ENCODE results near the gene UQCC2.

Gene UQCC2

DNA sequence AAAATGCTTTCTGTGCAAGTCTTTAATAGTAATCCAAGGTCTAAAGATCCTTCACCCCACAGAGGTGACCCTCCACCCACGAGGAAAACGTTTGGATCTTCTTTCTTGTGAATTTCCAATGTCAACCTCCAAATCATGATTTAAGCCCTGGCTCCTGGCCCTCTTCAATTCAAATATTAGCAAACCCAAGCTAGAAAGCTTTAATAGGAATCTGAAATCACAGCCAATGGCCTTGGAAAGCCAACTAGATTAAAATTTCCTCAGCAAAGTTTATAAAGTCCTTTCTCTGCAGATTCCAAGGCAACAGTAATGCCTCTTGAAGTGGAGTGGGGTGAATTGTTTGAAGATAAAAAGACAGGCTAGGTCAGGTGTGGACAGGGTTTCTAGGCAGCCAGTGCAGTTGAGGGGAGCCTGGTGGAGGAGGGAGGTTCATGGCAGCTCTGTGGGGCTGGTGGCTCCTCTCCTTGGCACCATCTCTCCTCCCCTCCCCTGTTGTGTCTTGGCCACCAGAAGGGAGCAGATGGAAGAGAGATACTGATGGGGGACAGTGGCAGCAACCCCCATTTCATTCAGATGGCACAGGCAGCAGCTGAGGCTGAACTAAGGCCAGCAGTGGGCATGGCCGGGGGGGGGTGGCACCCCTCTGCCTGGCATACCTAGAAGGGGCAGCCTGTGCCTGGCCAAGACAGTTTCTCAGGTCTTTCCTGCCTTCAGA is 12.0 kb upstream of the UQCC2 start:
- no peak overlapping the region for H3K4me3 Mint-ChIP-seq
- H3K27ac Mint-ChIP-seq, result peak overlapping the region; percentile 8
- no peaks in the 10 kb centered on the region for H3K36me3 Mint-ChIP-seq (ENCODE audit: low read depth)
- no peaks in the 10 kb centered on the region for H3K9me3 Mint-ChIP-seq
- peaks cover 10% of the 10 kb centered on the region for H3K27me3 Mint-ChIP-seq
- H3K4me1 Mint-ChIP-seq (ENCODE audit: low read depth), result peaks cover 20% of the 10 kb centered on the region

DNA sequence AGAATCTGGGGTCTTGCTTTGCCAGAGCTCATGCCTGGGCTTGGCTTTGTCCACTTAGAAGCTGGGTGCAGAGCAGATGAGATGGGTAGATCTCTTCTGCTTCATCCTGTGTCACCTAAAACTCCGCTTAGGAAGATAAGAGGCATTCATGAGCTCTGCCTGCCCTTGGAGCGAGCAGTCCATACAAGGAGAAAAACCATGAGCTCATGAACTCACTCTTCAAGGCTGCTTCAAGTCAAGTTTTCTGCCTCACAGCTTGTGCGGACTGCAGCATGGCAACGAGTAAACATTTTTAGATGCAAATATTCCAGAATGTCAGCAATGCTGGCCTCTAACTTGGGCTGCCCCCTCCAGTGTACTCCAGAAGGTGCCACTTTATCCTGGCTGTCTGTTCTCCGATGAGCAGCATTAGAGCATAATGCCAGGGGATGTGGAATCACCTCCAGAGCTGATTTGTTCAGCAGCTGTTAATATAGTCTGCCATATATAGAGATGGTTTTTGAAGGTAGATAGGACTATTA is 10.7 kb upstream of the UQCC2 start:
- H3K4me3 Mint-ChIP-seq, result no peak overlapping the region
- H3K4me1 Mint-ChIP-seq (ENCODE audit: low read depth), result peaks cover 20% of the 10 kb centered on the region
- no peak overlapping the region for H3K27ac Mint-ChIP-seq
- no peaks in the 10 kb centered on the region for H3K9me3 Mint-ChIP-seq
- H3K27me3 Mint-ChIP-seq, result peaks cover 10% of the 10 kb centered on the region
- no peaks in the 10 kb centered on the region for H3K36me3 Mint-ChIP-seq (ENCODE audit: low read depth)

- Mint-ChIP-seq H3K4me1 (ENCODE audit: low read depth) (peaks cover 20% of the 10 kb centered on the region), H3K27ac (no peak overlapping the region), H3K36me3 (ENCODE audit: low read depth) (no peaks in the 10 kb centered on the region), H3K9me3 (no peaks in the 10 kb centered on the region), H3K4me3 (no peak overlapping the region), H3K27me3 (peaks cover 10% of the 10 kb centered on the region)
These were observed 10.0 kb upstream of the UQCC2 start for GRCh38 chr6:33721508-33721907.

DNA sequence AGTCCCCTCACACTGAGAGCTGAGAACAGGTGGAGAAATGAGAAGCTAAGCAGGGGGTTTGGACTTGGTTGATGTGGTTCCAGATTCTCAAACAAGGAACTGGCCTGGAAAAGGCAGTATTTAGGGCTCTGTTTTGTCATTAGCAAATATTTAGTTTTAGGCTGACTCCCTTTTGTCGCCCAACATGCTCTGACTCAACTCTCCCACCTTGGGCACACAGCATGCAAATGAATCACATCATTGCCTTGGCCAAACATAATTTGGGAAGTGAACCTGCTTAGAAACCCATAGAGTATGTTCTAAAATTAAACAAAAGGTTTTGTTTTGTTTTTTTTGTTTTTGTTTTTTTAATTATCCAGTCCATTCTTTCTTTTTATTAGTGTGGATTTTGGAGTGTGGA is 9.5 kb upstream of the UQCC2 start:
- Mint-ChIP-seq H3K4me3 (no peak overlapping the region), H3K36me3 (ENCODE audit: low read depth) (no peaks in the 10 kb centered on the region), H3K9me3 (no peaks in the 10 kb centered on the region), H3K4me1 (ENCODE audit: low read depth) (peaks cover 20% of the 10 kb centered on the region), H3K27ac (no peak overlapping the region), H3K27me3 (peaks cover 10% of the 10 kb centered on the region)

DNA sequence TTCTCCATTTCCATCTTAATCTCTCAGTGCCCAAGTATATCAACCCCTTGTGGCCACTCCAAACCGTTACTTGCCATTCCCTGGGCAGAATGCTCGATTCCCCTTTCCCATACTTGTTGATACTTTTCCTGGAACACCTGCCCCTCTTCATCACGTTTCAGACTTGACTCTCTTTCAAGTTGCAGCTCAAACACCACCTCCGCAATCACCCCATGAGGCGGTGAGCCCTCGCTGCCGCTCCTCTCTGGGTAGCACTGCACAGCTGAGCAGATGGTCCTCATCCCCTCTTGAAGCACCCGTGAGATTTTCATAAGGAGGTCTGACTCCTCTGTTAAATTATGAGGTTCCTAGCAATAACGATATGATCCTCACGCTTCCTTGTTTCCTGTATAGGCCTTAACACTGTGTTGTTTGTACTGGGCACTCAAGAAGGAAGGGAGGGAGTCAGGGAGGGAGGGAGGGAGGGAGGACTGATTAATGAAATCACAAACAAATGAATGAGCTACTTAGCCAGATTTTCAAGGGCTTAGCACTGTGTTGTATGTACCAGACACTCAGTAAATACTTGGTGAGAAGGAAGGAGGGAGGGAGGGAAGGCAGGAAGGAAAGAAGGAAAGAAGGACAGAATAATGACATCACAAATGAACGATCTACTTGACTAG is 8.0 kb upstream of the UQCC2 start:
- Mint-ChIP-seq H3K36me3 (ENCODE audit: low read depth) (no peaks in the 10 kb centered on the region), H3K9me3 (no peaks in the 10 kb centered on the region), H3K4me3 (no peak overlapping the region), H3K4me1 (ENCODE audit: low read depth) (peaks cover 16% of the 10 kb centered on the region), H3K27me3 (peaks cover 10% of the 10 kb centered on the region), H3K27ac (peak overlapping the region; percentile 7)

- peaks cover 8% of the 10 kb centered on the region for H3K4me1 Mint-ChIP-seq (ENCODE audit: low read depth)
- no peaks in the 10 kb centered on the region for H3K9me3 Mint-ChIP-seq
- no peak overlapping the region for H3K4me3 Mint-ChIP-seq
- H3K36me3 Mint-ChIP-seq (ENCODE audit: low read depth), result no peaks in the 10 kb centered on the region
- H3K27me3 Mint-ChIP-seq, result peaks cover 10% of the 10 kb centered on the region
- H3K27ac Mint-ChIP-seq, result no peak overlapping the region
These were observed 7.2 kb upstream of the UQCC2 start for GRCh38 chr6:33718713-33719112.

GRCh38 chr6:33717934-33718455 is 6.5 kb upstream of the UQCC2 start:
- Mint-ChIP-seq H3K27me3 (peaks cover 10% of the 10 kb centered on the region), H3K36me3 (ENCODE audit: low read depth) (no peaks in the 10 kb centered on the region), H3K27ac (no peak overlapping the region)

DNA sequence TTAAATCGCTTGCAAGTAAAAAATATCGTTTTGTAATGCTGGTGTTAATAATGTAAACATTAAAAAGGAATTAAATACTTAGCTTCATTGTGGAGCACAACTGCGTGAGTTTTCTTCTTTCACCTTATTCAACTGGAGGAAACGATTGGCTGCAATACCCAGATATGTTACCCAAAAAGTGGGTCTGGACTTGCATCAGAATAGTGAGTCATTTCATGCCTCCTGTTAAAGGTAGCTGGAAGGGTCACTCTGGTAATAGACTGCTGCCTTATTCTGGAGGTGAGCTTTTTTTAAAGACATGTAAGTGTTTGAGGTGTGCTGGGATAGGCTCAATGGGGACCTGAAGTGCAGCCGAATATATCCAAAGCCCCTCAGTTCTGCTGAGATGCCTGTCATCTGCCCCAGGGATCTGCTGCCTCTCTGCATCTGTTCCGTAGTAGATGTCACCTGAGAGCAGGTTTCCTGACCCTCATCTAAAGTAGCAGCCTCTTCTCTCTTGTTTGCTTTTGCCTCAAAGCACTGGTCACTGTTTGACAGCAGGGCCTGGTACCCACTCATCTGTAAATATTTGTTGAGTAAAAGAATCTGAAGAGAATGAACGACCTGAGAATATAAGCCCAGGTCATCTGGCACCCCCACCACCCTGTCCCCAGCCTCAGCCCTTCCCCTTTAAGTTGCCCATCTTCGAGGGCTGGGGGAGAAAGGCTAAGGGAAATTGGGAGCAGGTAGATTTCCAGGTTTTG is 5.6 kb upstream of the UQCC2 start:
- no peak overlapping the region for H3K4me3 Mint-ChIP-seq
- H3K27me3 Mint-ChIP-seq, result peaks cover 10% of the 10 kb centered on the region
- no peak overlapping the region for H3K27ac Mint-ChIP-seq
- H3K4me1 Mint-ChIP-seq (ENCODE audit: low read depth), result peaks cover 1% of the 10 kb centered on the region
- H3K36me3 Mint-ChIP-seq (ENCODE audit: low read depth), result no peaks in the 10 kb centered on the region
- no peaks in the 10 kb centered on the region for H3K9me3 Mint-ChIP-seq

More at GRCh38 chr6:33717934-33718455, 6.5 kb upstream of the UQCC2 start:
- no peak overlapping the region for H3K4me3 Mint-ChIP-seq
- H3K4me1 Mint-ChIP-seq (ENCODE audit: low read depth), result peaks cover under 1% of the 10 kb centered on the region
- no peaks in the 10 kb centered on the region for H3K9me3 Mint-ChIP-seq

DNA sequence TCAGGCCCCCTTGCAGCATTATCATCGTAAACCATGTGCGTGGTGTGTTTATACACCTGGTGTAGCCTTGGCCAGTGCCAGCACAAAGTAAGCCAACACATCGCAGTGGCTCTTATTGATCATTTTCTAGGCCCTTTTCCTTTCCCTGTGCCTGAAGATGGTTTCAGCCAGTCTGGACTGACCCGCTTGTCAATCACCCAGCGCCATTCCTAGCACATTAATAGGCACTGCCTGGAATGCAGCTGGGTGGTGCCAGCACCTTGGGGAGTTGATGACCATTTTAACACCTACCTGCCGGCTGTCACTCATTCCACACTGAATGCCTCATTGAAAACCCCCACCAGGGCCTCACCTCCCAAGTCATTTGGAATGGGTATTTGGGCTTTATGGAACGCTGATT is 4.9 kb upstream of the UQCC2 start:
- peaks cover 8% of the 10 kb centered on the region for H3K4me1 Mint-ChIP-seq (ENCODE audit: low read depth)
- H3K9me3 Mint-ChIP-seq, result no peaks in the 10 kb centered on the region
- H3K27me3 Mint-ChIP-seq, result peaks cover 5% of the 10 kb centered on the region
- no peaks in the 10 kb centered on the region for H3K36me3 Mint-ChIP-seq (ENCODE audit: low read depth)
- no peak overlapping the region for H3K27ac Mint-ChIP-seq
- H3K4me3 Mint-ChIP-seq, result no peak overlapping the region

DNA sequence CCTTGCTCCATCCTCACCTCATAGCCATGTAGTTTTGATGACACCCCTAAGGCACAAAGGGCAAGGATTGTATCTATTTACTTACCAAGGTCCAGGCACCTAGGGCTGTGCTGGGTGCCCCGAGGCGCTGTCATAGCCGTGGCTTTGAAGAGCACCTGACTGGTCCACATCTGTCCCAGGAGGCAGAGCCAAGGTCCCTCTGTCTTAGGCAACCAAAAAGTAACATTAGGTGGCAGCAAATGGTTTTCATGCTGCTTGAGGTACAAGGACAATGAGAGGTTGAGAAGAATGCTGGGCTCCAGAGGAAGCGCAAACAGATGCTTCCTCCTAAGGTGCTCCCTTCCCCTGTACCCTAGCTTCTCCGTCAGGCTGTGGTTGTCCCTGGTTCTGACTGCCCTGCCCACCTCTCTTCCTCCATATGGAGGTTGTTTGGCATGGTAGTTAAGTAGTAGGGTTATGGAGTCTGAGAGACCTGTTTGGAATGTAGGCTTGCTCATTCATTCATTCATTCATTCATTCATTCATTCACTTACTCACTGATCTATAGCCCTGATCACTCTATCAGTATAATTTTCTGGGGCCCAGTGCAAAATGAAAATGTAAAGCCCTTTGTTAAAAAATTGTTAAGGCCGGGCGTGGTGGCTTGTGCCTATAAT is 3.0 kb upstream of the UQCC2 start:
- H3K36me3 Mint-ChIP-seq (ENCODE audit: low read depth), result peaks cover 16% of the 10 kb centered on the region
- H3K27ac Mint-ChIP-seq, result no peak overlapping the region
- H3K9me3 Mint-ChIP-seq, result no peaks in the 10 kb centered on the region
- H3K4me3 Mint-ChIP-seq, result no peak overlapping the region
- H3K4me1 Mint-ChIP-seq (ENCODE audit: low read depth), result peaks cover 24% of the 10 kb centered on the region
- H3K27me3 Mint-ChIP-seq, result no peaks in the 10 kb centered on the region

DNA sequence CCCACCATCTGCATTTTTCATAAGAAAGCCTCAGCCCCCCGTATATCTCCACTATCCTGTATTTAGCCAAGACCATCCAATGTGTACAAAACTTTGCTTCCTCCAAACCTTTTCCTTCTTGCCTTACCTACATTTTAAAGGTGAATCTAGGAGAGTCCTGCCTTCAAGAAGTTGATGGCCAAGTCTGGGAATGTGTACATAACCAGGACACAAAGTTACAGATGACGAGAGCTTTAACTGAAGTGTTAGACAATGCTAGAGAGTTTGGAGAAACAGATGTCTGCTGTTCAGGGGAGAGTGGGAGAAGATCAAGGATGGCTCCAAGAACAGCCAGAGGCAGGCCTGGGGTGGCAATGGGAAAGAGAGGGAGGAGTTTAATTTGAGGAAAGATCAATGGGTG is 2.3 kb upstream of the UQCC2 start:
- Mint-ChIP-seq H3K9me3 (no peaks in the 10 kb centered on the region), H3K27ac (no peak overlapping the region), H3K4me3 (no peak overlapping the region), H3K4me1 (ENCODE audit: low read depth) (peaks cover 32% of the 10 kb centered on the region), H3K27me3 (no peaks in the 10 kb centered on the region), H3K36me3 (ENCODE audit: low read depth) (peaks cover 23% of the 10 kb centered on the region)

DNA sequence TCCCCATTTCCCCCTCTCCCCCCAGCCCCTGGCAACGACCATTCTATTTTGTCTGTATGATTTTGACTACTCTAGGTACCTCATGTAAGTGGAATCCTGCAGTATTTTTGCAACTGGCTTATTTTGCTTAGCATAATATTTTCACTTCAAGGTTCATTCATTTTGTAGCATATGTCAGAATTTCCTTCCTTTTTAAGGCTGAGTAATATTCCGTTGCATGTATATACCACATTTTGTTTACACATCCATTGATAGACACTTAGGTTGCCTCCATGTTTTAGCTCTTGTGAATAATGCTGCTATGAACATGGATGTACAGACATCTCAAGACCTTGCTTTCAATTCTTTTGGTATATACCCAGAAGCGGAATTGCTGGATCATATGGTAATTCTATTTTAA is 1.4 kb upstream of the UQCC2 start:
- H3K27me3 Mint-ChIP-seq, result no peaks in the 10 kb centered on the region
- no peak overlapping the region for H3K27ac Mint-ChIP-seq
- peaks cover 32% of the 10 kb centered on the region for H3K36me3 Mint-ChIP-seq (ENCODE audit: low read depth)
- no peak overlapping the region for H3K4me3 Mint-ChIP-seq
- H3K4me1 Mint-ChIP-seq (ENCODE audit: low read depth), result peaks cover 39% of the 10 kb centered on the region
- no peaks in the 10 kb centered on the region for H3K9me3 Mint-ChIP-seq

DNA sequence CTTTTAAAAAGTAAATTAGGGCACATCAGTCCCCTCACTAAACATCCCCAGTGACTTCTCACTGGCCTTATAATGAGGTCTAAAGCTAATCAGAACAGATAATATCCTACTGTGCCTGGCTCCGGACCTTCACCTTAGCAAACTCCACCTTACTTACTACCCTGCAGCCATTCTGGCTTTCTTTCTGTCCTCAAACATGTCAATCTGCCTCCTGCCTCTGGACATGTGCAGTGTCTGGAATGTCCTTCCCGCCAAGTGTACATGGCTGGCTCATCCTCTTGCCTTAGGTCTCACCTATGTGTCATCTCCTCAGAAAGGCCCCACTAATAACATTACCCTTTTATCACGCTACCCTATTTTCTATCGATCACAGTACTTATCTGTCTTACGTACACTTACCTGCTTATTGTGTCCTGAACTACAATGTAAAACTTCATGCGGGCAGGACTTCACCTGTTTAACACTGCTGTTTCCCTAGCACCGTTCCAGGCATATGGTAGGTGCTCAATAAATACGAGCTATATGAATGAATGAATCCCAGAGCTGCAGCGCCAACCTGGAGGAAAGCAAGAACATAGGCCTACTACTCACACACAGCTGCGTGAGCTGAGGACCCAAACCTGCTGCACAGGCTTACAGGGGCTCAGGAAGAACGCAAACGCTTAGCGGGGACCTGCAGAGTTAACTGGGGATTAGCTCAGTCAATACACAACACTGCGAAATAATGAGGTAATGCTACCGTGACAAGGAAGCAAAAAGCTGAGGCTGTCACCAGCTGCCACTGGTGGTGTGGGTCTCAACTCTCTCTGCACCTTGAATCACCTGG is 991 bp downstream of the UQCC2 start:
- Mint-ChIP-seq H3K27ac (peak overlapping the region; percentile 98), H3K36me3 (ENCODE audit: low read depth) (peaks cover 41% of the 10 kb centered on the region), H3K27me3 (no peaks in the 10 kb centered on the region), H3K4me1 (ENCODE audit: low read depth) (peaks cover 45% of the 10 kb centered on the region), H3K9me3 (no peaks in the 10 kb centered on the region), H3K4me3 (peak overlapping the region; percentile 92)

Data from stimulated activated naive CD8-positive, alpha-beta T cell treated with anti-CD3 and anti-CD28 coated beads, Interleukin-15, Interleukin-2, amounts not matched to agents 100 ng/mL and 50 ng/mL, for 24 hours (primary cell).